SH-SY5Y (cell line): ENCODE data around the gene MGAT4A.

Source experiments
- GATA2 ChIP-seq: IDR thresholded peaks from 2 replicates; pipeline ENCODE4 v1.6.1; 2011; ENCODE audit warnings: mild to moderate bottlenecking, low read depth, low read length
- GATA3 ChIP-seq: IDR thresholded peaks from 2 replicates; pipeline ENCODE4 v1.6.1; 2011; ENCODE audit warnings: low read depth, mild to moderate bottlenecking, low read length, moderate library complexity

The MGAT4A gene

GRCh38 chr2:98727369-98728087, 3.4 kb downstream of the MGAT4A start:
- TF ChIP-seq GATA2 (no peak), GATA3 (no peak)

GRCh38 chr2:98726735-98727368, 4.1 kb downstream of the MGAT4A start:
- TF ChIP-seq GATA2, result no peak
- no peak for TF ChIP-seq GATA3

- no peak for TF ChIP-seq GATA3
- TF ChIP-seq GATA2, result no peak
Measured at GRCh38 chr2:98726205-98726604, 4.7 kb downstream of the MGAT4A start.

- no peak for TF ChIP-seq GATA2
- no peak for TF ChIP-seq GATA3
Measured at GRCh38 chr2:98720286-98720685, 10.6 kb downstream of the MGAT4A start.

- TF ChIP-seq GATA3, result no peak
- no peak for TF ChIP-seq GATA2
Measured at GRCh38 chr2:98717621-98718020, 13.3 kb downstream of the MGAT4A start.

GRCh38 chr2:98716786-98717185, 14.1 kb downstream of the MGAT4A start:
- TF ChIP-seq GATA2 (no peak), GATA3 (no peak)

GRCh38 chr2:98715812-98716451, 15.0 kb downstream of the MGAT4A start:
- TF ChIP-seq GATA2 (no peak), GATA3 (no peak)

GRCh38 chr2:98713332-98714015, 17.5 kb downstream of the MGAT4A start:
- TF ChIP-seq GATA2 (no peak), GATA3 (no peak)

- TF ChIP-seq GATA2 (no peak), GATA3 (no peak)
Measured at GRCh38 chr2:98712145-98712544, 18.8 kb downstream of the MGAT4A start.

- TF ChIP-seq GATA2 (no peak), GATA3 (no peak)
Measured at GRCh38 chr2:98711506-98711905, 19.4 kb downstream of the MGAT4A start.

GRCh38 chr2:98710734-98711133, 20.2 kb downstream of the MGAT4A start:
- TF ChIP-seq GATA2 (no peak), GATA3 (no peak)

GRCh38 chr2:98709535-98709934, 21.4 kb downstream of the MGAT4A start:
- TF ChIP-seq GATA3, result no peak
- no peak for TF ChIP-seq GATA2

GRCh38 chr2:98708396-98709186, 22.3 kb downstream of the MGAT4A start:
- TF ChIP-seq GATA3 (no peak), GATA2 (no peak)
